ENCODE data around the gene FZD7. TPM values are rescaled to one million over a fixed set of nuclear protein-coding genes. Genes with fewer than 3 reads are reported as not detected.

The FZD7 gene
- total RNA-seq, 2 donors from 2014 or later = 12.2 to 18.9 TPM

DNA sequence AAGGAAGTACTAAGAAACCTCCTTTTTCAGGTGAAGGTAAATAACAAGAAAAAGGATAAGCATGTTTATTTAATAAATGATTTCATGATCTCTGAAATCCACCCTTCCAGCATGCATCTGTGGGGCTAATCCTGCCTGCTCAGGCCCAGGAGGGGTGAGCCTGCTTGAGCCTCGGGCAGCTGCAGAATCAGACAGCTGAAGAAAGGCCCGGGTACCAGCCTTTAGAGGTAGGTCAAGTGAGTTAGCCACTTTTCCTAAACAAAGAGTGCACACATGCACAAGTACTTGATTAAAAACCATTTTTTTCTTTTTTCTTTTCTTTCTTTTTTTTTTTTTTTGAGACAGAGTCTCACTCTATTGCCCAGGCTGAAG lies 25.7 kb upstream of the FZD7 start:
- ATAC-seq (no peak), DNase-seq (no peak)
- intact Hi-C loops (cut with DNase I) = no loop called here

GRCh38 chr2:202009019-202009481 lies 24.6 kb upstream of the FZD7 start:
- ATAC-seq (peak; percentile 84), DNase-seq (peak; percentile 50)
- intact Hi-C loops (cut with DNase I) = no loop called here

DNA sequence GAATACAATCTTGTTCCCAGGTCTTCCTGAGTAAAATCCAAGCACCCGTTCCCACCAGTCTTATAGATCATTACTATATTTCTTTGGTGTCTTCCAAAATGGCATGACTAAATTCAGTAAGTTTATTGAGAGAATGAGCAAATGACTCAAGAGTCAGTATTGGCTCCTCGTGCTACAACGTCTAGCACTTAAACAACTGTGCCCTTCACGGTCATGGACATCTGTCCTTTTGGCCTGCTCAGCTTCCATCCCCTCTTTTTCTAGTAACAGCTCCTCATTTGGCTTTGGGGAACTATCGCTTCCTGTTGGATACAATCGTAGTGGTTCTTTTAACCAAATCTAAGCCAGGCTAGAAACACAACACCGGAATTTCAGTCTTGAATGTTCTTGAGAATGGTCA lies 24.1 kb upstream of the FZD7 start:
- ATAC-seq (peak in 1 of 2 donors; percentile 15), DNase-seq (no peak)
- intact Hi-C loops (cut with DNase I) = no loop called here

- no peak for ATAC-seq
- intact Hi-C loops (cut with DNase I) = no loop called here
- no peak for DNase-seq
These were observed 19.3 kb upstream of the FZD7 start for GRCh38 chr2:202014318-202014717.

GRCh38 chr2:202014759-202015211 lies 18.9 kb upstream of the FZD7 start:
- intact Hi-C loops (cut with DNase I) = no loop called here
- no peak for ATAC-seq
- no peak for DNase-seq

- DNase-seq (no peak), ATAC-seq (no peak)
- intact Hi-C loops (cut with DNase I) = no loop called here
These were observed 18.2 kb upstream of the FZD7 start for GRCh38 chr2:202015471-202015870.

GRCh38 chr2:202016579-202017227 lies 17.0 kb upstream of the FZD7 start:
- intact Hi-C loops (cut with DNase I) = no loop called here
- DNase-seq = peak; percentile 39
- ATAC-seq = peak; percentile 67 to 86

GRCh38 chr2:202017940-202018339 lies 15.7 kb upstream of the FZD7 start:
- intact Hi-C loops (cut with DNase I) = no loop called here
- peak; percentile 31 to 34 for ATAC-seq
- DNase-seq = no peak

- no peak for DNase-seq
- intact Hi-C loops (cut with DNase I) = no loop called here
- no peak for ATAC-seq
These were observed 14.7 kb upstream of the FZD7 start for GRCh38 chr2:202018950-202019349.

GRCh38 chr2:202019689-202020450 lies 13.8 kb upstream of the FZD7 start:
- no peak for DNase-seq
- peak in 1 of 2 donors; percentile 53 for ATAC-seq
- intact Hi-C loops (cut with DNase I) = no loop called here

GRCh38 chr2:202022755-202023154 lies 10.9 kb upstream of the FZD7 start:
- ATAC-seq (no peak), DNase-seq (no peak)
- intact Hi-C loops (cut with DNase I) = no loop called here

GRCh38 chr2:202023198-202023903 lies 10.3 kb upstream of the FZD7 start:
- intact Hi-C loops (cut with DNase I) = no loop called here
- DNase-seq = no peak
- ATAC-seq = no peak

DNA sequence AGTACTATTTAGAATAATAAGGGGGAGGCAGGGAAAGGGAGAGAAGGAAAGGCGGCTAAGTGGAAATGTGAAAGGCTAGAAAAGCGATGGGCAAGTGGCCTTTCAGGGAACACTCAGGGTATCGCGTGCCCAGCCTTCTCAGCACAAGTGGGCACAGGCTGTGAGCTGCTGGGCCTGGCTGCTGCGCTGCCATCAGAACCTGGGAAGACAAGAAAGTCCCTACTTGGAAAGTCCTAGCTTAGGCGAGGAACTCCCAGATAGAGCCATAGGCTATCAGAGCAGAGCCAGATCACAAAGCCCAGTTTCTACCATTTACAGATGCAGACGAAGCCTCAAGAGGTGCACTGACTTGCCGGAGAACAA lies 9.8 kb upstream of the FZD7 start:
- intact Hi-C loops (cut with DNase I) = no loop called here
- ATAC-seq (no peak), DNase-seq (no peak)

DNA sequence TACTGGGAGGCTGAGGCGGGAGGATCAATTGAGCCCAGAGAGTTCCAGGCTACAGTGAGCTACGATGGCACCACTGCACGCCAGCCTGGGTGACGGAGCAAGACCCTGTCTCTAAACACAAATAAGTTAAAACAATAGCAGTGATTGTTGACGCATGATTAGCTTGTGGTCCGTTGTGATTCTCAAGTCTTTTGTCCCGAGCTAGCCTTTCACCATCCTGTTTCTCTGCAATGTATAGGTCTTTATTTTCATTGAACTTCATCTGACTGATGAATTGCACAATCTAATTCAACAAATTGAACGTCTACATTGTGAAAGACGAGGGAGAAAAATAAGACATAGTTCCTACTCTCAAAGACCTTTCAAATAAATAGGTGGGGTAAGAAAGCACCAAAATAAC lies 8.8 kb upstream of the FZD7 start:
- intact Hi-C loops (cut with DNase I) = no loop called here
- DNase-seq = no peak
- no peak for ATAC-seq

DNA sequence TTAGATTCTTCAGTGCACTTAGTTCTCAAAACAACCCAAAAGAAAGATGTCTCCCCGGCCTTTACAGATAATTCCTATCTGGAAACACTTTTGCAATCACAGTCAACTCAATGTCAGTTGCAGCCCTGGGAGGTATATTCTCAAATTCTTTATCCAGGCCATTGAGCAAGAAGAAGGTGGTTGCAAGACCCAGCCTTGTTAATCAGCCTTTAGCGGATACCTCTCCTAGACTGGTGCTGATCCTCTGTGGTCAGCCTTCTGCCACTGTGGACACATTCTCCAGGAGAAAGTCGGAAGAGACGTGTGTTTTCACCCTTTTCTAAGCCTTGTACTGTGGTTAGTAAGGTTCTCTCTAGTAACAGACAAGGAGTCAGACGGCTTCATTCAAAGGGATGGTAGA lies 7.8 kb upstream of the FZD7 start:
- intact Hi-C loops (cut with DNase I) = no loop called here
- DNase-seq (no peak), ATAC-seq (no peak)

DNA sequence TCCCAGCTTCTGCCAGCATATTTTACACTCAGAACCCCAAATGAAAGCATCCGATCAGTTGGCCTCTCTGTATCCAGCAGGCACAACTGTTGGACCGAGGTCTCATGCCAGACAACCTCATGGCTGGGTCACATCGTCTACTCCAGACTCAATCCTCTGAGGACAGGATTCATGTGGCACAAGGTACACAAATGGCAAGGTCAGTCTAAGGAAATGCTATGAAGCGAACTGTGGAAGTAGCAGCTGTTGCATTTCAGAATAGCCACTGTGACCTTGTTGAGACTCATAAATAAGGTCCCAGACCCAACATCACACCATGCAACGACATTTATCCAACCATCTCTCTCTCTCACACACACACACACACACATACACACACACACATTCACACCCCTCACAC lies 7.1 kb upstream of the FZD7 start:
- DNase-seq = no peak
- ATAC-seq = no peak
- intact Hi-C loops (cut with DNase I) = no loop called here

GRCh38 chr2:202030691-202031090 lies 3.0 kb upstream of the FZD7 start:
- ATAC-seq = no peak
- intact Hi-C loops (cut with DNase I) = loop anchor here in 1 of 2 donors (10.0 kb wide), 2 partner anchors 144 to 146 kb away; no protein-coding TSS in a partner anchor
- DNase-seq = no peak

DNA sequence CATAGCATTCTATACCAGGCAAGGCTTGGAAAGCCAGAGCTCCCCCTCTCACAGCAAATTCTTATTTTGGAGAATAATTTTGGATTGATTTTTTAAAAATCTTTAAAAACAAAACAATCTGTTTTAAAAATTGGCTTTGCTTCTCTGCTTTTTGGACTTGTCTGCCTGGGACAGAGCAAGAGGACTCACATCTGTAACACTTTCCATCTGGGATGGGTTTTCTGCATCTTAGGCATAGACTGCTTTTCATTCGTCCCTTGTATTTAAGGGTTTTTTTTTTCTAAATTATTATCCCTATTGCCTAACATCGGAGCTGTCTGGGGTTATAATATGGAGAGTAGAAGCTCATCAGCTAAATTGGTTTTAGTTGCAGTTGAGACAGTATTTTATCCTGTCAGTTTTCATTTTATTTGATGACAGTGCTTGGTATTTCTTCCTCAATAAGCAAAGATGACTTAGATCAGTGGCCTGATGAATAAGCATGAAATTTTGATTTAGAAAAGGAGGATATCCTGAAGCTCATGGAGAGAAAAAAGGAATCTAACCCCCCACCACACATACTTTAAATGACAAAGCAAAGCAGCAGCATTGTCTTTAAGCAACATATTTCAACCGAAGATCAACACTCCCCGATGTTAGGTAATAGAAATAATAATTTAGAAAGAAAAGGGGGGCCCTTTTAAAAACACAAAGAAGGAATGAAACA lies 2.3 kb upstream of the FZD7 start:
- ATAC-seq (no peak), DNase-seq (no peak)
- intact Hi-C loops (cut with DNase I) = loop anchor here in 1 of 2 donors (10.0 kb wide), 2 partner anchors 143 to 147 kb away; no protein-coding TSS in a partner anchor

DNA sequence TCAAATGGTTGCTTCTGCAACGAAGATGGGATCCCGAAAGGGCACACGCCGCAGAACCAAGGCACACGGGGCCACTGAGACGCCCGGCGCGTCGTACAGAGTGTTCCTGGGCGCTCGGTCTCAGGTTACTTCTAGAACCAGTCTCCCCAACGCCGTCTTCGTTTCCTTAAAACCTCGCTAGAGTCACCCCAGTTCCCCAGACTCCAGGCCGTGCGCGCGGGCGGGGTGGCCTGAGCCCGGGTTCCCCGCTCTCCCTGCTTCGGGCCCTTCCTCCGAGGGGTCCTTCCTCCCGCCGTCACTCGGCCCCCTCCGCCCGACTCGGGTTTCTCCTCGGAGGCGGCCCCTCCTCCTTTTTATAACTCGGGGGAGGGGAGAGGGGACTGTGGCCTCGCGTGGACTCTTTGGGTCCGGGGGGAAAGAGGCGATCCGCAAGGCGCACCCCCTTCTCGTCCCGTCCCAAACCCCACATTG lies 774 bp upstream of the FZD7 start:
- DNase-seq (peak; percentile 61), ATAC-seq (peak; percentile 24 to 34)
- intact Hi-C loops (cut with DNase I) = loop anchor here in 1 of 2 donors (10.0 kb wide), 2 partner anchors 142 to 148 kb away; no protein-coding TSS in a partner anchor

All from left cardiac atrium (tissue), 4 donors.